H54 (cell line): Measurements from ENCODE around the gene CCDC78.
A peak's percentile ranks its signal among the peaks of the same experiment; 100 is the strongest.

Experiments
- DNase-seq: peaks from one replicate; pipeline ENCODE4 v3.0.0; 2011; ENCODE audit warnings: low spot score, mixed read lengths; ENCODE audit not compliant: insufficient read length
- FAIRE-seq: peaks from 3 replicates; lab custom pipeline; 2011; peaks lifted over from hg19 to GRCh38; lab: Jason Lieb, UNC
- POLR2A ChIP-seq: IDR thresholded peaks from 2 replicates; pipeline ENCODE4 v1.6.1; 2011; ENCODE audit warnings: low read depth, mild to moderate bottlenecking, low read length

Gene CCDC78

DNA sequence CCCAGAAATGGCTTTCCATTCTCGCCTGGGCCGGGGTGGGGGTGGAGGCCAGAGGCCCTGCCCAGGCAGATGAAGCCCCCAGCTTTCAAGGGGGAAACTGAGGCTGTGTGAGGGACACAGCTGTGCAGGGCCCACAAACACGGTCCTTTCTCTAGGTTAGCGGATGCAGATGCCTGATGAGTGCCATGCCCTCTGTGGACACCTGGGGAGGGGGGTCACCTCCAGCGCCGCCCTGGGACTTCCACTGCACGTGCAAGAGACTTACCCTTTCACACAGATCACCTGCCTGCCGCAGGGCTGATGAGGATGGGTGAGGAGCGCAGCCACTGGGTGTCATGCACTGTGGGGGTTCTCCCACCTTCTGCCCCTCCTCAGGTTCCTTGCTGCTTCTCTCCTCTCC, 7.9 kb downstream of the CCDC78 start:
- TF ChIP-seq POLR2A = no peak
- FAIRE-seq (no peak), DNase-seq (no peak)

DNA sequence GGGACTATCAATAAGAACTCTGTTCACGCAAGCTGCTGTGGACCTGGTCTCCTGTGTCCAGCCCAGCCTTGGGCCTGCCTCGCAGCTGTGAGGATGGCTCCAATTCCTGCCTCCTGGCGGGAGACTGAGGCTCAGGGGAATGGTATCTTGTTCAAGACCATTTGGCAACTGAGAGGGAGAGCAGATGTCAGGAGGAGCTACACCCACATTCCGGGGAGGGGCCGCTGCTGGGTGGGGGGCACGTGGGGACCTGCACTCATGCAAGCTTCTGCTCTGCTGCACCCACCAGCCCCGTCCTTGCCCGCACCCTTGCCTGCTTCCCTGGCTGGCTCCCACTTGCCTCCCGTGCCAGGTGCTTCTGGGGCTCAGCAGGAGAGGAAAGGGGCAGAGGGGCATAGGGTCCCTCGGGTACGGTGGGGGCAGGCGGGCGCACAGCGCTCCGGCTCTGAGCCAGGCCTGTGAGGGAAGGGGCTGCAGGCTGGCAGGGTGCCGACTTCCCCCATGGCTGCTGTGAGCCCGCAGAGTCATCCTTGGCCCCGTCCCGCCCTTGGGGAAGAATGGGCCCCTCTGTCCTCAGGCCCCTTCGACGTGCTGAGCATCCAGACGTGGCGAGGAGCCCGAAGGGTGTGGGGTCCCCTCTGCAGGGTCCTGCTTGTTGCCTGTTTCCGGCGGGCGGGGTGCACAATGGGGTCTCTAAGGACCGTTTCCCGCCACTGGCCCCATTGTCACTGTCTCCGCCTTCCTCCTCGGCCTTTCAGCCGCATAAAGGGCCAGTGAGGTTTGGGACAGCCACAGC, 8.6 kb downstream of the CCDC78 start:
- no peak for FAIRE-seq
- TF ChIP-seq POLR2A = no peak
- DNase-seq = no peak

DNA sequence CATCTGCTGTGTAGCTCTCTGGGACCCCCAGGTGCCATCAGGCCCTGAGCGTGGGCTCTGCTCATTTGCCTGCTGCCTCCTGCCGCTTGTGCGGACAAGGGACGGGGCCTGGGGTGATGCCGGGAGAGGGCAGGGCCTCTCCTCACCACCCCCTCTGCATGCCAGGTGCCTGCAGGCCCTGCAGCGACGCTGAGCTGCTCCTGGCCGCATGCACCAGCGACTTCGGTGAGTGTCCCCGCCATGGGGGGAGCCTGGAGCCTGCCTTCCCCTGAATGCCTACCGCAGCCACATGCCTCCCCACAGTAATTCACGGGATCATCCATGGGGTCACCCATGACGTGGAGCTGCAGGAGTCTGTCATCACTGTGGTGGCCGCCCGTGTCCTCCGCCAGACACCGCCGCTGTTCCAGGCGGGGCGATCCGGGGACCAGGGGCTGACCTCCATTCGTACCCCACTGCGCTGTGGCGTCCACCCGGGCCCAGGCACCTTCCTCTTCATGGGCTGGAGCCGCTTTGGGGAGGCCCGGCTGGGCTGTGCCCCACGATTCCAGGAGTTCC, 9.4 kb downstream of the CCDC78 start:
- FAIRE-seq (no peak), DNase-seq (no peak)
- TF ChIP-seq POLR2A = no peak

DNA sequence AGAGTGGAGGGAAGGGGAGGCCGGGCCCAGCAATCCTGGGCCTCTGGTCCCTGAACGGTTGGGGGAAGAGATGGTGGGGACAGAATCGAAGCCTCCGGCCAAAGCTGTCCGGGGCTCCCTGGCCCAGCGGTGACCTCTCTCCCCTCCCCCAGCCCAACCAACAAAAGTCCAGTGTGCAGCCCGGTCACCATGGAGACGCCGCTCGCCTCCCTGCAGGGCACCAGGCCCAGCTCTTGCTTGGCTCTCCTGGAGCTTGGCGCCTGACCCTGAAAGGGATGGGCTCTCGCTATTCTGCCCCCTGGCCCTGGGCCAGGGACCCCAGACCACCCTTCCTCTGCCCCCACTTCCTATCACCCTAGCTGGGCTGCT, 10.1 kb downstream of the CCDC78 start:
- FAIRE-seq (no peak), DNase-seq (peak; percentile 85)
- TF ChIP-seq POLR2A = no peak

DNA sequence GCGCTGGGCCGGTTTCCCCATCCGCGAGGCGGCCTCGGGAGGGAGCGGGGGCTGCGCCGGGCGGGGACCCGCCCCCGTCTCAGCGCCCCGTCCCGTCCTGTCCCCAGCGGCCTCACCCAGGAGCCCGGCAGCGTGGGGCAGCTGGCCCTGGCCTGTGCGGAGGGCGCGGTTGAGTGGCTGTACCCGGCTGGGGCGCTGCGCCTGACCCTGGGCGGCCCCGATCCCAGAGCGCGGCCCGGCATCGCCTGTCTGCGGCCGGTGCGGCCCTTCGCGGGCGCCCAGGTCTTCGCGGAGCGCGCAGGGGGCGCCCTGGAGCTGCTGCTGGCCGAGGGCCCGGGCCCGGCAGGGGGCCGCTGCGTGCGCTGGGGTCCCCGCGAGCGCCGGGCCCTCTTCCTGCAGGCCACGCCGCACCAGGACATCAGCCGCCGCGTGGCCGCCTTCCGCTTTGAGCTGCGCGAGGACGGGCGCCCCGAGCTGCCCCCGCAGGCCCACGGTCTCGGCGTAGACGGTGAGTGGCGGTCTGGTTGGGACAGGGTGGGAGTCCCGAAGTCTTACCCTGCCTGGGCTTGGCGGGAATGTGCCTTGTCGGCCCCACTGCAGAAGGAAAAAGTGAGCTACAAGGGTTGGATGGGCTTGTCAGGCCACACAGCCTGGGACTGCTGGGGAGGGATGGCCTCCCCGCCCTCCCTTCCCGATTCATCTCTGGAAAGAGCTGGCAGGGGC, 10.6 kb downstream of the CCDC78 start:
- no peak for DNase-seq
- no peak for TF ChIP-seq POLR2A
- no peak for FAIRE-seq

DNA sequence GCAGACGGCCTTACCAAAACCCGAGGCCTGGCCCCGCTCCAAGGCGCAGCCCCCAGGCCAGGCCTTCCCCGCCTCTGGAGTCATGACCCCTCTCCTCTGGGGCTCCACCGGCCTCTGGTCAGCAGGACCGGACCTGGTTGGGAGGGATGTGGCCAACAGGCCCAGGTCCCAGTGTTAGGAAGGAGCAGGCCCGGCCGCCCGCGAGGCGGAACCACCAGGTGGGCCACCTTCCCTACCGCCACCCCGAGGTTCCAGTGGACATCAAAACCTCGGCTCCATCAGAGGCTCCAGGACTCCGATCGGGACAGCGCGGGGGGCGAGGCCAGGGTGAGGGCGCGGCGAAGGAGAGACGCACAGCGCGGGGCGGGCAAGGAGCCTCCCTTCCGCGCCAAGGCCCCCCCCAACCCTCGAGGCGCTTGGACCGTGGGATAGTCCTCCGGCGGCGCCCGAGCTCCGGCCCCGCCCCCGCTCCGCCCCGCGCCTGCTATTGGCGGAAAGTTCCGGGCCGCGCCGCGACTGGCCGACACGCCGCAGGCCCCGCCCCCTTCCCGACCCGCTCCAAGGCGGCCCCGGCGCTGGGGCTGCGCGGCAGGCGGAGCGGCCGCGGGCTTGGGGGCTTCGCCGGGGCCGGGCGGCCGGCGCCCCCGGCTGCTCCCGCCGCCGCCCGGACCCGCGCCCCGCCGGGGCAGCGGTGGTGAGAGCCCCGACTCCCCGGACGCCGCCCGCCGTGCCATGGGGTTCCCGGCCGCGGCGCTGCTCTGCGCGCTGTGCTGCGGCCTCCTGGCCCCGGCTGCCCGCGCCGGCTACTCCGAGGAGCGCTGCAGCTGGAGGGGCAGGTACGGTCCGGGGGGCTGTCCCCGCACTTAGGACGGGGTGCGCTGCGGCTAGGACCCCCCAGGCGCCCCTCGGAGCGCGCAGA, 11.4 kb downstream of the CCDC78 start, which contains the start of gene METRN:
Gene METRN, plus strand, starts transcription at position 561 of the 919 bp plus-strand sequence. Its CDS starts 172 bp downstream, at position 733.
- TF ChIP-seq POLR2A = 0 out of 2 replicates have a peak, but pooled peaks have one; percentile 16
- no peak for FAIRE-seq
- DNase-seq = peak; percentile 93

DNA sequence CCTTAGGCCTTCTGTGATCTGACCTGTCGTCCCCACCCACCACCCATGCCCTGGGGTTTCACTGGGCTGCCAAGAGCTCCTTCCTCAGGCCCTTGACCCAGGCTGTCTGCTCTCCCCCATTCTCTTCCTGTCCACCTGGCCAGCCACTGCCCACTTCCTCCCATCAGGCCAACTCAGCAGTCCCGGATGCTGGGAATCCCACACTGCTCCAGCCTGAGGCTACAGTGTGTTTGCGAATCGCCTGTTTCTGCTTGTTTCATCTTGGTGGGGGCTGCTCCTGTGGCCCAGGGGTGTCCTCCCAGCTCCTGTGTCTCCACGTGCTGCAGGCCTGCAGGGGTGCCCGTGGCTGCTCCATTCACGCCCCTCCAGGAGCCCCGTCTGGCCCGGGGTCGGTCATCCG, 12.2 kb downstream of the CCDC78 start:
- DNase-seq (no peak), FAIRE-seq (no peak)
- TF ChIP-seq POLR2A = no peak

DNA sequence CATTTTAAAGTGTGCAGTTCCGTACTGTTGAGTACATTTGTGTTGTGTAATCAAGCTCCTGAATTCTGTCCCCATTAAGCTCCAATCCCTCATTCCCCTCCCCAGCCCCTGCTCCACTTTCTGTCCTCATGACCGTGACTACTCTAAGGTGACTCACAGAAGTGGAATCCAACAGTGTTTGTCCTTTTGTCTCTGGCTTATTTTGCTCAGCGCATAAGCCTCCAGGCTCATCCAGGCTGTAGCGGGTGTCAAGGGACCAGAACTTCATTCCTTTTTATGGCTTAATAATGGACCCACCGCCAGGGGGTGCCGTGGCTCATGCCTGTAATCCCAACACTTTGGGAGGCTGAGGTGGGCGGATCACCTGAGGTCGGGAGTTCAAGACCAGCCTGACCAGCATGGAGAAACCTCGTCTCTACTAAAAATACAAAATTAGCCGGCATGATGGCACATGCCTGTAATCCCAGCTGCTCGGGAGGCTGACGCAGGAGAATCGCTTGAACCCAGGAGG, 13.4 kb downstream of the CCDC78 start:
- DNase-seq (peak; percentile 96), FAIRE-seq (peak; percentile 93)

DNA sequence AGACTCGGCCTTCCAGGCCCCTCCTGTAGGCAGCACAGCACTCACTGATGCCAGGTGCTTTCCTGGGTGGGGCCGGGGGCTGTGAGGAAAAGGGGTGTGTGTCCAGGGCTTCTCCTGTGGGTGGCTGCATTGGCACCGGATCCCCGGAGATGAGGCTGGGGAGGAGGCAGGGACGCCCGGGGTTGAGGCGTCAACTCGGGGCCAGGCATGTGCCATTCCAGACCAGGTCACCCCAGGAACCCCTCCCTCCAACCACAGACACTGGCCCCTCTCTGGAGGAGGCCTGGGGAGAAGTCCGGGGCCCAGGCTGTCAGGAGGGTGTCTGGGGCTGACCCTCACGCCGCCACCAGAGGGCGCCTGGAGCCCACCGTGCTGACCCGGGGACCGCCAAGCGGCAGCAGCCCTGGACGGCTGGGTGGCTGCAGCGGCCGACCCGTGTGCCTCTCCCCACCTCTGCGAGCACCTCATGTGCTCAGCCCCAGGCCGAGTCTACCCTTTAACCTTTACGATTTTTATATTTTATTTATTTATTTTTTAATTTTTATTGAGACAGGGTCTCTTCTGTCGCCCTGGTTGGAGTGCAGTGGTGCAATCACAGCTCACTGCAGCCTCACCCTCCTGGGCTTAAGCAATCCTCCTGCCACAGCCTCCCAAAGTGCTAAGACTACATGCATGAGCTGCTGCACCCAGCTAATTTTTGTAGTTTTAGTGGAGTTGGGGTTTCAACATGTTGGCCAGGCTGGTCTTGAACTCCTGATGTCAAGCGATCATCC, 14.5 kb downstream of the CCDC78 start:
- DNase-seq (peak; percentile 93), FAIRE-seq (no peak)

DNA sequence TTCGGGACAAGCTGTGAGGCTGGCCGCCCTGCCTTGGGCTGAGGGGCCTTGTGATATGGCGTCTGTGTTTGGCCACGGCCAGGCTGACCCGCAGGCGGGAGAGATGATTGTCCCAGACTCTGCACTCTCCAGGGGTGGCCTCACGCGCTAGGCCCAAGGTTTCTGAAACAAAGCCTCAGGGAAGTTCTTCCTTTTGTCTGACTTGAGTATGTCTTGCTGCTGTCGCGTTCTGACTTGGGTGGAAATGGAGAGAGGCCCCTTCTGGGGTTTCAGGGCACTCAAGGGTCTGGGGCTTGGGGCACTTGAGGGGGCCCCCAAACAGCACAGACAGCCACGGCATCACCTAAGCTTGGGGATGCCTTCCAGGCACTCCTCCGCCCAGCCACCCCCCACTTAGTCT, 15.2 kb downstream of the CCDC78 start:
- no peak for TF ChIP-seq POLR2A
- DNase-seq (no peak), FAIRE-seq (no peak)

More for the DNA sequence above, 14.5 kb downstream of the CCDC78 start:
- no peak for TF ChIP-seq POLR2A

DNA sequence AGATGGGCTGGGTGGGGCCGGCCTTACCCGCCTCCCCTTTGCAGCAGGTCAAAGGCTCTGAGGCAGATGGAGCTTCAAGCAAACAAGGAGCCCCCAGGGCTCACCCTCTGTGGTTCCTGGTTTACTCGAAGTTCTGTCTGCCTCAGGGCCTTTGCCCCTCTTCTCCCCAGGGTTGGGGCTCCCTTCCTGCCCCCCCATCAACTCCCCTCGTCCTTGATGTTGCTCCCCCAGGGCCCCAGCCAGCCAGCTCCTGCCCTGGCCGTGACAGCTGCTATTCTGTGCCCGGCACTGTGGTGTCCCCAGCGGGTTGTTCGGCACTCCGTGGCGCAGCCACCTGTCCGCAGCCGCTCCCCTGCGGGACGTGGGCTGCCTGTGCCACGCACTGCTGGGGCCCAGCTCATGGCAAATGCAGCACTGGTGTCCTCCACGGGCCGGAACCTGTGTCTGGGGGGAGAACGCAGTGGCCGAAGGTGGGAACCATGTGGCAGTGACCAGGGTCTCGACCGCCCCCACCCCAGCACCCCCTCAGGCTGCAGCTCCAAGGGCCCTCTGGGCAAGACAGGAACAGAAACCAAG, 15.7 kb downstream of the CCDC78 start:
- no peak for TF ChIP-seq POLR2A
- FAIRE-seq = no peak
- DNase-seq = no peak
